Stimulated activated CD4-positive, alpha-beta T cell treated with anti-CD3 and anti-CD28 coated beads, Interleukin-2, amount 100 ng/mL, for 48 hours (primary cell): ENCODE data around the gene ARID5A.

ENCODE experiments used
- DNase-seq, 2 donors: peaks; one replicate each; pipeline ENCODE4 v3.0.0-alpha.2; 2020

Gene ARID5A

DNA sequence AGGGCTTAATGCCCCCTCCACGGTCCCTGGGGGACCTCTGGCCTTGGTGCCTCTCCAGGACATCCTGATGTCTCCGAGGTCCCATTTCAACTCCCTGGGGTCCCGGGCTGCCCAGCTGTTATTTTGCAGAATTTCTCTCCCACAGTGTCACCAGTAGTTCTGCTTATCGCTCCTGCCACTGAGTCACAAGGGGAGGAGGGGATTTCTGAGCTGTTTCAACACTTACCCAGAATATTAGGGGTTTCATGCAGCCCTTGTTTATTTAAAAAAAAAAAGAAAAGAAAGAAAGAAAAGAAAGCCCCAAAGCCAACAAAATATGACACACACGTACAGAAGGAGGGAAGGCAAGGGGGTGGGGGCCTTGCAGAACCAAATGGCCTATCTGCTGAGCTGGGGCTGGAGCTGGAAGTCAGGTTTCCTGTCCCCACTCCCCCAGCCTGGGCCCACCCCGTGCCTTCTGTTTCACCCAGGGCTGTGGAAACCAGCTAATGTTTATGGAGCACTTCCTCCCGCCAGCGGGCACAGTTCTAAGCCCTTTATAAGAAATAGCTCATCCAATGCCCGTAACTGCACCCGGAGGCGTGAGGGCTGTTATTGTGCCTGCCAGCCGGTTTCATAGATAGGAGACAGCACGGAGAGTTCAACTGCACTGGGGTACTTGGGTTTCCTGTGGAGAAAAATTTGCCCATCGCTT, 8.4 kb upstream of the ARID5A start:
- DNase-seq, result peak; percentile 65 to 68

DNA sequence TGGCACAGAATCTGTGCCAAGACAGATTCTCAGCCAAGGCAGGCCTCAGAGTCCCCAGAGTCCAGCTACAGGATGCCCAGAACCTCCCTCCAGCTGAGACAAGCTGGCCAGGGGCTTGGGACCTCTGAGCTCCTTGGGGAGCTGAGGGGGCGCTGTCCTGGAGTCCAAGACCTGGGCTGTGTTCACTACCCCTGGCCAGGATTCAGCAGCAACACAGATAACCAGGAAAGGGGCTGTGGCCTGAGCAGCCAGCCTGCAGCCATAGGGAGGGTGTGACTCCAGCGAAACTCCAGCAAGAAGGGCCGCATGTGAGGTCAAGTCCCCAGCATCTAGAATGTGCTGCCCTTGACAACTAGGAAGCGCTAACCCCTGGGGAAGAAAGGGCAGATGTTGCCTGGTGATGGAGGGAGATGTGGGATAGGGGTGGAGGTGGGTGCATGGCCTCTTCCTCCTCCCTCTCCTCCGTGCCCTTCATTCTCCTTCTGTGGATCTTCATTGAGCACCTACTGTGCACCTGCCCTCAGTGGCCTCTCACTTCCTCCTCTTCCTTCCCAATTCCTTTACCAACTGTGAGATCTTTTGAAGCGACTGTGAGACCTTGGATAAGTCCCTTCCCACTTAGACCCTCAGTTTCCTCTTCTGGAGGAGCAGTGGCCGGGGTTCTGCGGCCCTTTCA, 7.7 kb upstream of the ARID5A start:
- no peak for DNase-seq

DNA sequence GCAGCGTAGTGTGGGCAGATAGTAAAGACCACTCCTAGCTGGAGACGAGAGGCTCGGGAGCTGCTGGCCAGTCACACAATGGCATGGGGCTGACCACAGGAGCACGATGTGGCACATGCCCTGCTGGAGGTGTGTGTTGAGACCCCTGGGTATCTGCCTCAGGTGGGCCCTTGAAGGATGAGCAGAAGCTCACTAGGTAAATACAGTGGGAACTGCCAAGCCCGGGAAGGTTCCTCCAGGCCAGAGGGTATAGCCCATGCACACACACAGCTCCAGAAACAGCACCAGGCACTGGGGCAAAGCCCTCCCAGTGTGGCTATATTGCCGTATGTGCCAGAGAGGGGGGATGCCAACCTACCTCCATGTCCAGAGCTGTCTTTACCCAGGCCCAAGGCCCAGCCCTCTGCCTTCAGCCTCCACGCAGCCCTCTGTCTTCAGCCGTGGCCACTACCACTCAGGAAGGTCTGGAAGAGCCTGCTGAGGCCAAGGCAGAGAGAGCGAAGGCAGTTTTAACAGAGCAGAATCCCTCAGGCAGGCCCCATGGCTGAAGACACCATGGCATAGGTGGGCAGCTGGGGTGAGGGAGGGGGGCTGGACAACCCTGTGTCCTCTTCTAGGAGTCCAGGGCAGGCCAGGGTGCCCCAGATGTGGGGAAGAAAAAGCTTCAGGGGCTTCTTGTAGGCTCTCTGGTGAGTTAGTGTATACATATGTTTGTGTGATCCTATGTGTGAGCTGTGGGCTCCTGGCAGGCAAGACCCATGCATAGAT, 7.0 kb upstream of the ARID5A start:
- no peak for DNase-seq

DNA sequence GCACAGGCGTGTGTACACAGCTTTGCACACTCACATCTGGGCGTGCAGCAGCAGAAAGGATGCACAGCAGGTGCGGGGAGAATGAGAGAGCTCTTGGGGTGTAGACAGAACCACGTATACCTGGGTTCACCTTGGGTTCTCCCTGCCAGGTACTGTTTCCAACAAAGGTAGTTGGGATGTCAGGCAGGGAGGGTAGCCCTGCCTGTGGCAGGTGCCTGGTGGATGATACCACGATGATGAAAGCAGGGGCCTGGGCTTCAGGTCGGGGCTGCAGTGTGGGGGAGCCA, 6.5 kb upstream of the ARID5A start:
- no peak for DNase-seq

DNA sequence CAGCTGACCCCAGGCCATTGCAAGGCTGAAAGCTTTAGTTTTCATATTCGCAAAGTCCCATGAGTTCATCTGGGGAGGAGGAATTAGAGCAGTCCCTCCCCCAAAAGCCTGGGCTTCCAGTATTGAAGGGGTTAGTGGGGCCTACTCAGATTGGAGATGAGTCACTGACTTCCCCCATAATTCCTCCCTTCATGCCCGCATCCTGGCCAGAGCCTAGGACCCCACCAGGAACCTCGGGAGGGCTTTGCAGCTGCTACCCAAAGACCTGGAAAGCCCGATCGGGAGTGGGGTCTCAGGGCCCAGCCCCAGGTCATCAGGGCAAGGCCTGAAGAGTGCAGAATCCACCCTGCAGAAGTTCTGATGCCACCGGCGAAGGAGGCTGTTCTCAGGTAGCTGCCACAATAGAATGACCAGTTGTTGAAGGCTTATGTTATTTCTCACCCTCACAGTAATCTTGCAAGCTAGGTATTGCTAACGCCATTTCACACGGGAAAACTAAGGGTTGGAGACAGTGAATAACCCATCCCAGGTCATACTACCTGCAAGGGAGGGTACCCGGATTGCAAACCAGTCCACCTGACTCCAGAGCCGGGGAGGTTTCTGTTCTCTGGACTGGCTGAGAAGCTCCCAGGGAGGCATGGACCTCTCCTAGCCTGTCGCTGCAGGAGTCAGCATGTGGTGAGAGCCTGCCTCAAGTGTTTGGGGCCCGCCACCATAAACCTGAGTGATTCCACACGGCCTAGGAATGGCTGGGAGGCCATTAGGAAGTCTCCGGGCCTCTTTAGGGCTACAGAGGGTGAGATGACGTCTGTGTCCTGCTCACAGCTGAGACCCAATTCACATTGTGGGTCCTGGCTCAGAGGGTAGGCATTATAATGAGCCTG, 5.8 kb upstream of the ARID5A start:
- no peak for DNase-seq

DNA sequence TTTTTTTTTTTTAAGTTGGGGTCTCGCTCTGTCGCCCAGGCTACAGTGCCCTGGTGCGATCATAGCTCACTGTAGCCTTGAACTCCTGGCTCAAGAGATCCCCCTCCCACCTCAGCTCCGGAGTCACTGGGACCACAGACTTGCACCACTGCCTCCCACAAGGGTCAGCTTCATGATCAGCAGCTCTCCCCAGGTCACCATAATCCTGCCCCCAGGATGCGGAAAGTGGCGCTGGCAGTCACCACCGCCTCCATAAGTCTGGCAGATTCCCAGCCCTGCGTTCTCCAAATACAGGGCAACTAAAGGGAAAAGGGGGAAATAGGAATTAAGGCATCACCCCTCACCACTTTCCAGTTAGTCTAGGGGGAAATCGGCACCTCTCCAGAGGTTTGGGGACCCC, 5.2 kb upstream of the ARID5A start:
- DNase-seq, result no peak

DNA sequence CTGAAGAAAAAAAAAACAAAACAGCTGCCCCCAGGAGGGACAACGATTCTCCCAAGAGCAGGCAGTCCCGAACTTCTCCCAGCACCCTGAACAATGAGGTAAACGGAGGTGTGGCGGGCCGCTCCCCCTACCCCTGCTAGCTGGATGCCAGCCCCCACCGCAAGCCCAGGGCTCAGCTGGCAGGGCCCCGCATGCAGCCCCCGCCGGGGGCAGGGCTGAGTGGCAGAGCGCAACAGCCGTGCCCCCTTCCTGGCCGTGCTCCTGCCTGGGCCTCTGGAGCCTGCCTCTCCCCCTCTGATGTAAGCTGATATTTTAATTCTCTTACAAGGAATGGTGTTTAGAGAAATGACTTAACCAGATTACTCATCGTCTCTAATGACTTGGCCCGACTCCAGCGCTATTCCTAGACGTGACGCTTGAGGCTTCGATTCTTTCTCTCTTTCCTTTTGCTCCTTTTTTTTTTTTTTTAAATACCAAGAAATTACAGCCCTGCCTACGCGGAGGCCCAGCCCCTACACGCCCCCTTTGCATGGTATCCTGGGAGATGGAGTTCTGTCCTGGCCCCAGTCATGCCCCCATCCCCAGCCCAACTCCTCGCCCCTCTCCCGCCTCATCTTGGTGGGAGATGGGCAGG, 4.6 kb upstream of the ARID5A start:
- DNase-seq, result peak; percentile 76 to 82

DNA sequence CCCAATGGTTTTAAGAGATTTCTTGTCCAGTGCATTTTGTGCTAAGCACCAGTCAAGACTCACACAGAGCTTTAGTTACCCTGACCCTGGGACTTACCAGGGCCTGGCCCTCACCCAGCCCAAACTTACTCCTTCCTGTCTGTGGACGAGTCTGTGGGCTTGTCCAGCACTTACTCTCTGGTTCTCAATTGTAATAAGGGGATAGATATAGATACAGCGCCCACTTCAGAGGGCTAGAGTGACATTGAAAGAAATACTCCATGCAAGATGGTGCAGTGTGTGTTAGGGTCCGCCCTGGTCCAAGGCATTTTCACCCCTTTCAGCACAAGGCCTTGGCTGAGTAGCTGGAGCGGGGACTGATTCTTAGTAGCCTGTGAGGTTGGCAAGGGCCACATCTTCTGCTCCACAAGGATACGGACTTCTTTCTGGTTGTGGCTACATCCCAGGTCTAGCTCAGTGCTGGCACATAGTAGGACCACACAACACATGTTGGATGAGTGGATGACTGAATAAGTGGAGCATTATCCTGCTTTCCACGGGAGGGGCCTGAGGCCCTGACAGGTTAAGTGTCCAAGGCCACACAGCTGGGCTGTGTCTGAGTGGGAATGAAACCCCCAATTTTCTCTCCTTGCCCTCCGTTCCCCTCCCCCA, 3.8 kb upstream of the ARID5A start:
- no peak for DNase-seq

DNA sequence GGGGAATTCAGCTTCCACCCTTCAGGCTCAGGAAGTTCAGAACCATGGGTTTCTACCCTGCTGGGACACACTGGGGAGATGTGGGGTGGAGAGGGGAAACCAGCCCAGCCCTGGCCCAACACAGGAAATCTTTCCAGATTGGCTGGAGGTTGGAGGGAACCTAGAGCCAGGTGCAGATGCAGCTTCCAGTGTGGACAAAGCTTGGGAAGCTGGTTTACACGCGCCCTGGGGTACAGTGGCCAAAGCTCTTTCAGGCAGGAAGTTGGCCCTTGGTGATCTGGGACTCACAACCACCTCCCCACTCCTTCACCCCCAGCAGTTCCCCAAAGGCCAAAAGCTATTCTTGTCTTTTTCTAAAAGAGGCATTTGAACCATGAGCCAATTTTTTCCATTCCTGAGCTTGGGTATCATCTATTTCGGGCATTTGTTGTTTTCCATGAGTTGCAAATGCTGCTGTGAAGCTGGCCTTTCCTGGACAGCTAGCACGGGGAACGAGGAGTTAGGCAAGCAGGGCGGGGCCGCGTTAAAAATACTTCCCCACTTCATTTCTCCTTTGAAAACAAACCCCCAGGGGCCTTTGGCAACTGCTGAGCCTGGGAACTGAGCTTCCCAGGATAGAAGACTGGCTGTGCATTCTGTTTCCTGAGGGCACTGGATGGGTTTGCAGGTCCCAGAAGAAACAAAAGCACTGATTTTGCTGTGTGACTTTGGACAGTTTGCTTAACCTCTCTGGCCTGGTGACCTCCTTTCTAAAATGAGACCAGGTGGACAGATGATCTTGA, 3.1 kb upstream of the ARID5A start:
- no peak for DNase-seq

DNA sequence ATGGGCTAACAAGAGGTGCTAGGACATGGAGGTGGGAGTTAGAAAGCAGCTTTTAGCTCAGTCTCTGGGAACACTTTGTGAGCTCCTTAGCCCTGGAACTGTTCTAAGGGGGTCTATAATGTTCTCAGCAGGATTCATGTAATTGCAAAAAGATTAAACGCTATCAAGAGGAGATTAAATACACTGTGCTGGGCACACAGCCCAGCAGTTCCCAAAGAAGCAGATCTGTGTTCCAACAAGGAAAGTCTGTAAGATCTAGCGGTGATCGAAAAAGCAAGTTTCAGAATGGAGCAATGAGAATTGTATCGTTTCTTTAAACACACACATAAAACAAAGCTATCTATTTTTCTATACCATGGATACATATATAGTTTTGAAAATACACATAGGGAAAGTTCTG, 2.4 kb upstream of the ARID5A start:
- no peak for DNase-seq

DNA sequence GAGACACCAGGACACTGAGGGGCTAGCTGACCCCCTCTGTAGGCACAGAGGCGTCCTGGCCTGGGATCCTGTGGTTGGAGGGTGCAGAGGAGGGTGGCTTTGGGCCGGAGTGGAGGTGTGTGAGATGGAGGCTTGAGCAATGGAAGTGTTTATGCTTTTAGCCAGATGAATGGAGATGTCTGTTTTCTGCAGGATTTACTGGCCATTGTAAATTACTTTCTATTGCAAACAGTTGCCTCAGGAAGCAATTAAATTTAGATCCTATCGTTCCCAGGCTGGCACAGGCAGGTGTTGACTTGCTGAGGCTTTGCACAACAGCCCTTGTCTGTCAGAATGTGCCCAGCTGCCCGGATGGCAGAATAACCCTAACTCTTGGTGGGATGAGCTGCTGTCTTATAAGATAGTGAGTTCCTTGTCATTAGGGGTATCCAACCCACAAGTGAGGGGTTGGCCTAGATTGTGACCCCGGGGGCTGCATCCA, 1.8 kb upstream of the ARID5A start:
- DNase-seq, result no peak

DNA sequence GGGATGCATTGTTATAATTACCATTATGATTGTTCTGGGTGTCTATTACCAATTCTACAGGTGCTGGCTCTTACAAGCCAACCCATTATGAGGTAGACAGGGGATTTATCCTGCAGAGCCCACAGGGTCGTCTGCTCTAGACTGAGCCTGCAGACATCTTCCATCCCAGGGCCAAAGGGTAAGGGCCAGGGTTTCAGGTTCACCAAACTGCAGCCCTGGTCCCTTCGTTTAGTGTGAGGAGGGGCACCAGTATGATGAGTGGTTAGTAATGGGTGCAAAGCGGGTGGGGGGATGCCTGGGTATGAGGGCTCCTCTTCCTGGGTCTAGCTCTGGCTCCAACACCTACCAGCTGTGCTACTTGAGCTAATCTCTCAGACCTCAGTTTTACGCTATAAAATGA, 1.2 kb upstream of the ARID5A start:
- DNase-seq, result no peak

DNA sequence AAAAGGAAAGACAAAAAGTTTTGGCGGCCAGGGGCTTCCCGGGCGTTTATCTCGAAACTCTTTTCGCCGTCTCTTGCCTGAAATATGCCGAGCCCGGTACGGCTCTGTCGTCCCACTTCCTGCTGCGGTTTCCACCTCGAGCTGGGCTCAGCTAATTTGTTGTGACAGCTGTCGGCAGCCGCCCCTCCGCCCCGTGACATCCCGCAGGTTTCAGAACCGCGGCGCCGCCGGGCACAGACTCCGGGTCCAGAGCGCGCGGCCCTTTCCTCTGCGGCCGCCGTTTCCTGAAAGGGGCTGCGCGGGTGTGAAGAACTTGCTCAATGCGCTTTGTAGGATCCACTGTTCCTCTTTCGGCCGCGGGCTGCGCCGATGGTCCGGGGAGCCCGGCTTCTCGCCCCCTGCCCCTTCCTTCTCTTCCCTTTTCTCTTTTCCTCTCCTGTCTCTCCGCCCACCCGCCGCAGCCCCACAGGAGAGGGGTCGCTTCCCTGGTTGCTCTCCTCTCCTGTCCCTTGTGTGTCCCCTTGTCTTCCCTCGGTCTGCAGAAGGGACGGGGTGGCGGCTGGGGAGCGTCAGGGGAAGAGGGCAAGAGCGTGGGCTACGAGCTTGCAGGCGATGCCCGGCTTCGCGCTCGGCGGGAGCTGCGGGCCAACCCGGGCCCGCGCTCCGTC, 648 bp downstream of the ARID5A start:
- peak; percentile 71 to 73 for DNase-seq

DNA sequence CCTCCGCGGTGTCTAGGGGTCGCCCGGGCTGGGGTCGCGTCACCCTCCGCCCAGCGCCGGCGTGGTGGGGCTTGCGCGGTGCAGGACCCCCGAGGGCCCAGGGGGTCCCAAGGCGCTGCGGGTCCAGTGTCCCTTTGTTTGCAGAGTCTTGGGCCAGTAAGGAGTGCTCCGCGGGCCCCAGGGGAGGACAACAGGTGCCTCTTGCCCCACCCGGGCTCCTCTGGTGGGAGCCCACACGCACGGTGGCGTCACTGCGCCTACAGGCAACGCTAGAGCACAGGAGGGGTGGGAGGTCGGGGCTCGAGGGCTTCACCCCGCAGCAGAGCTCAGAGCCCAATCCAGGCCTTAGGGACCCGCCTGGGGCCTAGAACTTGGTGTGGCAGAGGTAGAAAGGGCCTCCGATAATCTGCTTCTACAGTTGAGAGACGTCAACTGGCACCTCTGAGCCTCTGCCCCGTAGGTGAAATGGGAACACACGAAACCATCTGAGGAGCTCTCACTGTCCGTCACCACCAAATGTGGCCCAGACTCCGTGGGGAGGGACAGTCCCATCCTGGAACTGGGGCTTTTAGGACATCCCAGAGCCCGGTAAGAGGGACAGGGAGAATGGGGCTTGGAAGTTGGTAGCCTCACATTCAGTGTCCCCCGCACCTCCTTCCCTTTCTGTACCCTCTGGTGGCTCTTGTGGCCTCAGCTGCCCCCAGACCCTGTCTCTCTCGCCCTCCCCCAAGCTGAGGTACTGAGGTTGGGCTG, 1.4 kb downstream of the ARID5A start:
- no peak for DNase-seq

DNA sequence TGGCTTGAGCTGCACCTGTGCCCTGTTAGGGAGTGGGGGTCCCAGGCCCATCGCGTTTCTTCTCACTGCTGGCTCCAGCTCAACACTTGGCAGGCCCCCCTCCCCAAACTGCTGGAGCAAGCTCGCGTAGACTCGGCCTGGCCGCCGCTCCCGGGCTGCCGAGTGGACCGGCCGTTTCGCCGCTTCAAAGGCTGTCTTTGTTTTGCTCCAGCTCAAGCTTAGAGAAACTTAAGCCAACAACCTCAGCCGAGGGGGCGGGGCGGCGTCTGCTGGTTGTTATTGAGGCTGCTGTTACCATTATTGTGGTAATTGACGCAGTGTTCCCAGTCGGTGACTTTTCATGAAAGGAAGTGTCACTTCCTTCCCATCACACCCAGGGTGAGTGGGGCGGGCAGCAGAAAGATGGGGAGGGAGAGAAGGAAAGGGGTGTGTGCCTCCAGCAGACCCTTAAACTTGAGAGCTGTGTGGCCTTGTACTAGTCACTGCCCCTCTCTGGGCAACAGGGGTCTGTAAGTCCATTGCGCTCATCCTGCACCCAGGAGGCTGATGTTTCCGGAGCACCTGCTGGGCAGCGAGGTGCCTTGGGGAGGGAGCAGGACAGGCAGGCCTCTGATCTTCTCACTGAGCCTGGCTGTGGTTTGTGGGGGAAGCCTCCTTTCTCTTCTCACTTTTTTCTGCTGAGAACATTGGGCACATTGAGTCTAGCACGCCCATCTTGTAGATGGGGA, 2.1 kb downstream of the ARID5A start:
- peak; percentile 83 to 87 for DNase-seq

DNA sequence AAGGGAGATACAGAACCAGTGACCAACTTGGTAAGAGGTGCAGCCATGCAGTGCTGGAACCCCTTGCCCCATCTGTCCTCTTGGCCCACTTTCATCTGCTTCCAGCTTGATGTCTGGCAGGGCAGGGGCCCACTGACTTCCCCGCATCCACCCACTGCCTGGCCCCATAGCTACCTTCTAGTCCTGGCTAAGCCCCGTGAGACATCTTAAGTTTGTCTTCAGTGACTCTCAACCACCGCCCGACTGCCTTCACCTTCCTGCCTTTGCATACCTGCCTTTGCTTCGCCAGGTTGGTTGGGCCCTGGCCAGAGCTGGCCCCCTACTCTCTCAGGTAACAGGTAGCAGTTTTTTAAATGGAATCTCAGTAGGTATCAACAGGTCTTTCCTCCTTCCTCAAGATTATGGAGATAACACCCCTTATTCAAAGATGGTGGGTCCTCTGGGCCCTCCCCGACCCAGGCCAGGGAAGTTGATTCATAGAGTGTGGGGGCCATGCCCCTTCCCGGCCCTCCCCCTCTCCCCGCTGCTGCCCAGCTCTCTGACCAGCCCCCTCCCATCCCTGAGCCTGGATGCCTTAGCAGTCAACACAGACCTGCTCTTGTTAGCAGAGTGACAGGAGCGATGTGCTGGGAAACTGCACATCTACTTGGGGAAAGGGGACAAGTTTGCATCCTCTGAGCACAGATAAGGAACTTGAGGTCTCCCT, 2.8 kb downstream of the ARID5A start:
- DNase-seq, result no peak

DNA sequence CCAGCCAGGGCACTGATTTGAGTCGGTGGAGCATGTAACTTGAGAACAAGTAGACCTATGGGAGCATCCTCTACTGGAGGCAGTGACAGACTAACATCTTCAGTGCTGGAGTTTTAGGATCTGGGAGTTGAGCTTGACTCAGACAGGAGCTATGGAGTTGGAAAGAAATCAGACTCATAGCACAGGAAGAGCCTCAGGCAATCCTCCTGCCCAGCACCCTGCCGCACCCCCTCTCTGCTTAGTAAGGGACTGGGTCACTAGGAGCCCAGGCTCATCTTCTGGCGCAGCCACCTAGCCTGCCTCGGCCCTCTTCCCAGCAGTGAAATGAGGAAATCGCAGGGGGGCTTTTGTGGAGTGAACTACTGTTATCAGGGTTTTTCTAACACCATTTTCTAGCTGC, 3.6 kb downstream of the ARID5A start:
- no peak for DNase-seq

DNA sequence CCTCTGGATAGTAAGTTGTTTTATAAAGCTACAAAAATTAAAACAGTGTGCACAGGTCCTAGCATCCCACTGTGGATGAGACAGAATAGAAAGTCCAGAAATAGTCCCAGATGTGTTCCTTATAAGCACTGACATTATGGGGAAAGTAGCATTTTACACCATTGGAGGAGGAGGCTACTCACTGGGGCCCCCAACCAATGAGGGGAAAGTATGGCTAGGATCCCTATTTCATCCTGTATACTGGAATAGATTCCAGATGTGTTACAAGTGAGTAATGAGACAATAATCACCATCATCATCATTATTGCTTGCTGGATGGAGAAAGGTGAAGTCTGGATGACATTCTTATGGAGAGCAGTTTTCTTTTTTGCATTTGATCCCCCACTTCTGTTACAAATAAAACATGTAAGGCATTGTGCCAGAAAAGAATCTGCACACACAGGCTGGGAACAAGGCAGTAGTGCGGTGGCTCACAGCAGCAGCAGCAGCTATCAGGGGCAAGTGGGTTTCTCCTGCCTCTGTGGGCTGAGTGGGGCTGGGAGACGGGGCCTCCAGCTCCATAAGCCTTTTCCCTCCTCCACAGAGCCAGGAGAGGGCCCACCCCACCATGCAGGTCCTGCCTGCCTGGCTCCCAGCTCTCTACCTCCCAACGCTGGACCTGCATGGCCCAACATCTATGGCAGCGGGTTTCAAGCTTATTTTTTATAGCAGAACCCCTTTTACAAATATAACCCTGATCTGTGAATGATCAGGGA, 5.0 kb downstream of the ARID5A start:
- no peak for DNase-seq
